OCI-LY1 (cell line): ENCODE measurements around the gene SELENOW.
"Not testable (repeated sequence)": the region's sequence is repeated elsewhere in the genome, so short reads cannot be mapped to it uniquely, and the experiment has no call there.

ENCODE experiments used
- H2AFZ ChIP-seq: fragments of 200-600 bp; sonication (generic), shearing (Covaris generic); 2 replicates; pipeline ENCODE4 v1.6.0; 2014; ENCODE audit warnings: antibody characterized with exemption, mild to moderate bottlenecking, low read length
- H3F3A ChIP-seq: fragments of 200-600 bp; sonication (generic), shearing (Covaris generic); 2 replicates; pipeline ENCODE4 v1.6.0; 2014; ENCODE audit warnings: mild to moderate bottlenecking, antibody characterized with exemption, low read length, moderate library complexity; ENCODE audit not compliant: insufficient read depth
- H3K27ac ChIP-seq: fragments of 200-600 bp; sonication (generic); 2 replicates; pipeline ENCODE4 v1.5.1; 2014; ENCODE audit warnings: low read length, mixed run types, mild to moderate bottlenecking, low read depth; ENCODE audit not compliant: poor library complexity, severe bottlenecking
- H3K27me3 ChIP-seq: fragments of 200-600 bp; sonication (generic); 2 replicates; pipeline ENCODE4 v1.6.0; 2014; ENCODE audit warnings: antibody characterized with exemption, mild to moderate bottlenecking, low read length, moderate library complexity; ENCODE audit not compliant: insufficient read depth
- H3K36me3 ChIP-seq: fragments of 200-600 bp; sonication (generic); 2 replicates; pipeline ENCODE4 v1.6.1; 2014; ENCODE audit warnings: mild to moderate bottlenecking, antibody characterized with exemption, low read length, moderate library complexity, mixed read lengths; ENCODE audit not compliant: insufficient read depth
- H3K4me1 ChIP-seq: fragments of 200-600 bp; sonication (generic); 2 replicates; pipeline ENCODE4 v1.5.1; 2014; ENCODE audit warnings: mild to moderate bottlenecking, low read length, moderate library complexity; ENCODE audit not compliant: insufficient read depth, severe bottlenecking
- H3K4me2 ChIP-seq: fragments of 200-600 bp; sonication (generic), shearing (Covaris generic); 2 replicates; pipeline ENCODE4 v1.6.1; 2014; ENCODE audit warnings: low read length
- H3K4me3 ChIP-seq: fragments of 200-600 bp; sonication (generic); 2 replicates; pipeline ENCODE4 v1.5.1; 2014; ENCODE audit warnings: low read length, low read depth, mild to moderate bottlenecking, mixed read lengths; ENCODE audit not compliant: poor library complexity, severe bottlenecking
- H3K79me2 ChIP-seq: fragments of 200-600 bp; shearing (Covaris generic); 2 replicates; pipeline ENCODE4 v1.6.1; 2016; ENCODE audit warnings: mixed run types, low read length, mixed read lengths; ENCODE audit not compliant: insufficient read depth
- H3K9ac ChIP-seq: fragments of 200-600 bp; sonication (generic), shearing (Covaris generic); 2 replicates; pipeline ENCODE4 v1.6.1; 2014; ENCODE audit warnings: mild to moderate bottlenecking, low read length, mixed read lengths
- H3K9me2 ChIP-seq: fragments of 200-600 bp; sonication (generic), shearing (Covaris generic); 2 replicates; pipeline ENCODE4 v1.6.1; 2014; ENCODE audit warnings: low read depth, mild to moderate bottlenecking, low read length, mixed read lengths
- H3K9me3 ChIP-seq: fragments of 200-600 bp; shearing (Covaris generic); 2 replicates; pipeline ENCODE4 v1.6.1; 2014; ENCODE audit warnings: low read length, mixed read lengths
- H4K20me1 ChIP-seq: fragments of 200-600 bp; sonication (generic), shearing (Covaris generic); 2 replicates; pipeline ENCODE4 v1.6.0; 2016; ENCODE audit warnings: mild to moderate bottlenecking, low read length; ENCODE audit not compliant: insufficient read depth
- EZH2 ChIP-seq: fragments of 200-600 bp; sonication (generic), shearing (Covaris generic); IDR thresholded peaks from 2 replicates; pipeline ENCODE4 v1.8.0; 2017; ENCODE audit warnings: borderline replicate concordance, mixed run types, mild to moderate bottlenecking, antibody characterized with exemption, low read length, moderate library complexity, mixed read lengths
- TF ChIP-seq, protein P1 (sequence below): fragments of 200-600 bp; sonication (generic), shearing (Covaris generic); IDR thresholded peaks from 2 replicates; pipeline ENCODE4 v1.5.1; 2017; ENCODE audit warnings: mild to moderate bottlenecking, antibody characterized with exemption, low read length, moderate library complexity, mixed read lengths

SELENOW gene

DNA sequence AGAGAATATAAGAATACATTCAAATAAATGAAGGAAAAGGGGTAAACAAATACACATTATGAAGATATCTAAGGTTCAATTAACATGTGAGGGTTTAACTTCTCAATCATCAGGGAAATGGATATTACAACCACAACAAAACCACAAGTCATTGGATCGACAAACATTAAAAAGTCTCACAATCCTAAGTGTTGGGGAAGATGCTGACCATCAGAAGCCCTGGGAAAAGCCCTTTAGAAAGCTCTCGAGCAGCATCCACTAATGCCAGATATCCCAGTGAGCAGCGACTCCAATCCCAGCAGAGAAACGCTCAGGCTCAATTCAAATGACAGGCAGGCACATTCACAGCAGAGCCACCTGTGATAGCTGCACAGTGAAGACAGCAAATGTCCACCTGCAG lies 22.8 kb downstream of the SELENOW start:
- Histone ChIP-seq H2AFZ (no peak overlapping the region), H3K4me2 (no peak overlapping the region), H3K27ac (no peak overlapping the region), H3K9ac (no peak overlapping the region), H3F3A (no peaks in the 10 kb centered on the region), H3K36me3 (no peaks in the 10 kb centered on the region), H3K27me3 (peaks cover 5% of the 10 kb centered on the region; the same call in 1 of the 2 replicates), H3K4me3 (no peak overlapping the region), H3K79me2 (no peaks in the 10 kb centered on the region), H3K4me1 (no peaks in the 10 kb centered on the region), H4K20me1 (no peaks in the 10 kb centered on the region), H3K9me3 (no peaks in the 10 kb centered on the region; the same call in 1 of the 2 replicates), H3K9me2 (no peaks in the 10 kb centered on the region)
- TF ChIP-seq, protein P1, sequence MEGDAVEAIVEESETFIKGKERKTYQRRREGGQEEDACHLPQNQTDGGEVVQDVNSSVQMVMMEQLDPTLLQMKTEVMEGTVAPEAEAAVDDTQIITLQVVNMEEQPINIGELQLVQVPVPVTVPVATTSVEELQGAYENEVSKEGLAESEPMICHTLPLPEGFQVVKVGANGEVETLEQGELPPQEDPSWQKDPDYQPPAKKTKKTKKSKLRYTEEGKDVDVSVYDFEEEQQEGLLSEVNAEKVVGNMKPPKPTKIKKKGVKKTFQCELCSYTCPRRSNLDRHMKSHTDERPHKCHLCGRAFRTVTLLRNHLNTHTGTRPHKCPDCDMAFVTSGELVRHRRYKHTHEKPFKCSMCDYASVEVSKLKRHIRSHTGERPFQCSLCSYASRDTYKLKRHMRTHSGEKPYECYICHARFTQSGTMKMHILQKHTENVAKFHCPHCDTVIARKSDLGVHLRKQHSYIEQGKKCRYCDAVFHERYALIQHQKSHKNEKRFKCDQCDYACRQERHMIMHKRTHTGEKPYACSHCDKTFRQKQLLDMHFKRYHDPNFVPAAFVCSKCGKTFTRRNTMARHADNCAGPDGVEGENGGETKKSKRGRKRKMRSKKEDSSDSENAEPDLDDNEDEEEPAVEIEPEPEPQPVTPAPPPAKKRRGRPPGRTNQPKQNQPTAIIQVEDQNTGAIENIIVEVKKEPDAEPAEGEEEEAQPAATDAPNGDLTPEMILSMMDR: no peak
- TF ChIP-seq EZH2: no peak

DNA sequence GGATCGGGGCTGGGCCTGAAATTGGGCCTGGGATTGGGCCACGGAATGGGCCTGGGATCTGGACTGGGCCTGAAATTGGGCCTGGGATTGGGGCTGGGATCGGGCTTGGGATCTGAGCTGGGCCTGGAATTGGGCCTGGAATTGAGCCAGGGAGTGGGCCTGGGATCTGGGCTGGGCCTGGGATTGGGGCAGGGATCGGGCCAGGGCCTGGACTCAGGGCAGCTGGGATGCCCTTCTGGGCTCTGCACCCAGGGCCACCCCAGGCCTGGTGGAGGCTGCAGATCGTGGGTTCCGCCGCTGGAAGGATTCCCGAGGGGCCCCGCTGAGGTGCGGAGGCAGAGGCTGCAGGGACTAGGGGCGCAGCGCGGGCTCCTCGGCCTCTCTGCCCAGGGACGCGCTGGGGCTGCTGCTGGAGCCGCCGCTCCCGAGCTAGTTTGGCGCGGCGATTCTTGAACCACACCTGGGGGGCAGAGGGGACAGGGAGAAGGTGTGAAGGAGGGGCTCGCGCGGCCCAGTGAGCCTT lies 24.1 kb downstream of the SELENOW start:
- H3K4me2 ChIP-seq: no peak overlapping the region
- no peak overlapping the region for H3K9ac ChIP-seq
- H3K9me3 ChIP-seq: no peaks in the 10 kb centered on the region; the same call in 1 of the 2 replicates
- no peak overlapping the region for H3K27ac ChIP-seq
- H3K79me2 ChIP-seq: no peaks in the 10 kb centered on the region
- no peak overlapping the region for H3K4me3 ChIP-seq
- H3K4me1 ChIP-seq: no peaks in the 10 kb centered on the region
- no peaks in the 10 kb centered on the region for H3F3A ChIP-seq
- no peak for TF ChIP-seq EZH2
- H3K36me3 ChIP-seq: no peaks in the 10 kb centered on the region
- no peak overlapping the region for H2AFZ ChIP-seq
- H4K20me1 ChIP-seq: no peaks in the 10 kb centered on the region
- H3K9me2 ChIP-seq: no peaks in the 10 kb centered on the region
- H3K27me3 ChIP-seq: peaks cover 5% of the 10 kb centered on the region; the same call in 1 of the 2 replicates

DNA sequence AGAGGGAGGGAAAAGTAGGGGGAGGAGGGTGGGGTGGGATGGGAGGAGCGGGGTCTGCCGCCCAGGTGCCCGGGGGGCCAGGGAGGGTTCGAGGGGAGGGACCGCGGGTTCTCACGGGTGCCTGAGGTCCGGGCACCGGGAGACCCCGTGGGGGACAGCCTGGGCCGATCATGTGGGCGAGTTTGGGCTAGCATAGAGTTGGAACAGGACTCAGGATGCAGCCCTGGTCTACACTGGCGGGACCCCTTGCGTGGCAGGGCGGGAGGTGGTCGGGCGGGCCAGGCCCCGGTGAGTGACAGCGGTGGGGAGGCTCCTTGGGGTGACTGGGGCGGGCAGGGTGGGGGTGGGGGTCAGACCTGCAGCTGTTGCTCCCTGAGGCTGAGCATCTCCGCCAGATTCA lies 24.6 kb downstream of the SELENOW start:
- H3K27ac ChIP-seq, H4K20me1 ChIP-seq, H2AFZ ChIP-seq, H3K9ac ChIP-seq, H3K4me3 ChIP-seq, H3K79me2 ChIP-seq, H3K9me2 ChIP-seq, H3K4me1 ChIP-seq, H3K36me3 ChIP-seq, H3K27me3 ChIP-seq, H3K9me3 ChIP-seq, H3F3A ChIP-seq, H3K4me2 ChIP-seq: not testable (repeated sequence)

DNA sequence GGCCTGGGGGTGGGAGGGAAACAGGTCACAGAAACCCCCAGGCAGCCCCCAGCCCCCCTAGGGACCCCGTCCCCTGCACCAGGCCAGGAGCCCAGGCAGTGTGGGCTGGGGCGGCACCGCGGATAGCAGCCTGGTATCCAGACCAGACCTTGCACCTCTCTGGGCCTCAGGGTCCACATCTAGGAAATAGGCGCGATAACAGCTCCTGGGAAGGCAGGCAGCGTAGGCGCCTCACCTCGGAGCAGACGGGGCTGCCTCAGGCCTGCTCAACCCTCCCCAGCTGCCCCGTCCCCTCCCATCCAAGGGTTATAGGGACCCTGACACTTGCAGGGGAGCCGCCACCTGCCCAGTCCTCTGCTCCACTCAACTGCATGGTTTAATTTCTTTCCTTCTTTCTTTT lies 25.2 kb downstream of the SELENOW start:
- H4K20me1 ChIP-seq, H3K9ac ChIP-seq, H3K4me1 ChIP-seq, H3K79me2 ChIP-seq, H3K4me3 ChIP-seq, H2AFZ ChIP-seq, H3K9me2 ChIP-seq, H3F3A ChIP-seq, H3K27me3 ChIP-seq, H3K27ac ChIP-seq, H3K9me3 ChIP-seq, H3K36me3 ChIP-seq, H3K4me2 ChIP-seq: not testable (repeated sequence)

DNA sequence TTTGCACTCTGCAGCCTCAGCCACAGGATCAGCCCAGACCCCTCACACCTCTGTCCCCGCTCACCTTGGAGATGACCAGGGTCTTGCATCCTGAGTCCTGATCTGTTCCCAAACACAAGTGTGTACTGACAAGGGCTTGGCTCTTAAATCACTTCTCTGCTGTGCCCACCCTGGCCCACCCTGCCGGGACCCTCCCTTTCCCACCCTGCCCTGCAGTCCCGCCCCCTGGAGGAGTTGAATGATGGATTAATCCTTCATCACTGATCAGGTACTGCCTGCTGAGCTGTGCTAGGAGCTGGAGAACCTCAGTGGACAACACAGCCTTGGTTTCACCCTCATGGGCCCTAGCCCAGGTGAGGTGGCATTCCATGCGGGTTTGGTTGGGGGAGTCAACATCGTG lies 25.9 kb downstream of the SELENOW start, which contains the start of gene TPRX1:
TPRX1 (minus strand) TSS at position 101 of the 400 bp plus-strand sequence; CDS start at position 89, 12 bp downstream.
- H3F3A ChIP-seq, H3K27ac ChIP-seq, H3K4me3 ChIP-seq, H3K79me2 ChIP-seq, H2AFZ ChIP-seq, H3K36me3 ChIP-seq, H3K9me3 ChIP-seq, H3K27me3 ChIP-seq, H3K4me1 ChIP-seq, H3K4me2 ChIP-seq, H4K20me1 ChIP-seq, H3K9ac ChIP-seq, H3K9me2 ChIP-seq: not testable (repeated sequence)
